Vagina (tissue), 2 donors: ENCODE measurements around the gene RIN3.

Source experiments
- CTCF ChIP-seq, 3 experiments: fragments of 450-650 bp in 2 of 3; fragments of 200-600 bp in 1 of 3; sonication (generic) in 1 of 3; IDR thresholded peaks; one replicate each; pipeline ENCODE4 v1.5.1; 2017 to 2019; ENCODE audit warnings: antibody characterized with exemption in 3 of 3, mild to moderate bottlenecking in 2 of 3, moderate library complexity in 2 of 3
- POLR2A ChIP-seq, 2 donors: fragments of 450-650 bp; IDR thresholded peaks; one replicate each; pipeline ENCODE4 v1.6.1; 2017; ENCODE audit warnings: antibody characterized with exemption in 2 of 2, mild to moderate bottlenecking in 2 of 2, moderate library complexity in 2 of 2

GRCh38 chr14:92524602-92525185 lies 11.1 kb downstream of the RIN3 start:
- TF ChIP-seq CTCF (IDR thresholded peaks at IDR 0.05) = no peak
- no peak for TF ChIP-seq POLR2A (IDR thresholded peaks at IDR 0.05)
